ENCODE data around the gene OPCML.
A peak's percentile ranks its signal among the peaks of the same experiment; 100 is the strongest.
"Not testable (repeated sequence)": the region's sequence is repeated elsewhere in the genome, so short reads cannot be mapped to it uniquely, and the experiment has no call there.

Gene OPCML

DNA sequence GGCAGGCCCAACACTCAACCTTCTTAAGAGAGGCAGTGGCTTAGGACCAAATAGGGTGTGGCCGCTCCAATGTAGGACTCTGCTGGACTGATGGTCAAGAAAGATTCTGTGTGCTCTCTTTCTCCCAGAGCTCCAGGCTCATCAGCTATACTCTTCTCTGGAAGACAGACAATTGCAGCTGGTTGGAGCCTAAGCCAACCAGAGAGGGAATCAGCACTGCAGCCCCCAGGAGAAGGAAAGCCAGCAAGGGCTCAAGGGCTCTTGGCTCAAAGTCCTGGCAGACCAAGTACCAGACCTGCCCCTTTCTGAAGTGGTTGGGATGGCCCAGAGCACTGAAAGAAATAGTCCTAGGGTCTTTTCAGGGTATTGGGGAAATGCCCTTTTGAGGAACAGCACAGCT lies 1084.5 kb downstream of the OPCML start:
- no peak for DNase-seq

DNA sequence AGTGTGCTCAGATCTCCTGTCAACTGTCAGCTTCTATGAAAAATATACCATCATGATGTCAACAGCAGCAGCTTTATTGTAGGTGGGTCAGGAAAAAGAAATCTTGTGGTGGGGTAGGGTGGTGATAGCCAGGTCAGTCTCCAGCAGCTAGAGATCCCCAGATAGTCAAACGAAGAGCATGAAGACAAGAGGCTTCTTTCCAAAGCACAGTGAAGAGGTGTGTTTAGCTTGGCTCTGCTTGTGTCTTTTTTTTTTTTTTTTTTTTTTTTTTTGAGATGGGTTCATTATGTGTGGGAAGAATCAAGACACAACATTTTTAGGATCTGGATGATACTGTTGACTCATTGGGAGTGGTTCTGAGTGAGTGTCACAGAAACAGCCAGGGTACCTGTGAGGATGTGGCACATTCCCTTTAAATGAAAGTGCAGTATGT lies 1086.4 kb downstream of the OPCML start:
- DNase-seq: peak; percentile 88

DNA sequence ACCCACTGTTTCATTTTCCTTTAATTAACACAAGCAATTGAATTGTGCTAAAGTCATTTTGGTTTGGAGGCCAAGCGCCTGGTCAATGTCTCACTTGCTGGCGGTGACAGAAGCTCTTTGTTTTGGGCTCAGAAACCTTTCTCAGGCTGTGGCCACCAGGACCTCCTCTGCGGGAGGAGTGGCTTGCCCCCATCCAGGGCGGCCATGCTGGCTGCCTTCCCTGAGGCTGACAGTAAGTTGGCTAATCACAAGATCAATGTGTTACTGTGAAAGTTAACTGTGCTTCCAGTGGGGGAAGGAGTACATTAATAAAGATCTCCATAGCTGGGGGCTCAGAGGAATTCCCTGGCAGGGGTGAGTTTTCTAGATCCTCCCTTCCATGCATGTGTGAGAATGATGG lies 1087.4 kb downstream of the OPCML start:
- peak; percentile 49 for DNase-seq

DNA sequence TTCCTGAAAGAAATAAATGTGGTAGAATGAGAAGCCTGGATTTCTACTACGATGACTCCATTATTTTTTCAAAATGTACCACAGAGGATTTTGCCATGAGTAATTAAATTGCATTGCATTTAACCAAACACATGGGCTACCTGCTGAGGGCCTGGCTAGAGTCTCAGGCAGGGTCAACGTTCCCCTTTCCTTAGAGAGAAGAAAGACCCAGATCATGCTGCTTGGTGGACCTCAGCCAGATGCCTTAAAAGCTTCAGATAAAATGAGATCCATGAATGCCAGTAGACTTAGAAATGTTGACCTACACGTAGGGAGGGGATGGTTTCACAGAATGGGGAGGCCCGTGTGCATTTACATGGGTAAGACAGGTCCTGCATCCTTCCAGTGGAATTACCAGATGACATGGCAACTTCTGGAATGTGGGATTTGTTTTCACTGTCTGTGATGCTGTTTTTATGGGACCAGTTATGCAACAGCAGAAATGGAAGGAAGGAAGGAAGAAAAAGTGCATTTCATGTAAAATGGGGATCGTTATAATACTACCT lies 1092.5 kb downstream of the OPCML start:
- DNase-seq: peak; percentile 35

DNA sequence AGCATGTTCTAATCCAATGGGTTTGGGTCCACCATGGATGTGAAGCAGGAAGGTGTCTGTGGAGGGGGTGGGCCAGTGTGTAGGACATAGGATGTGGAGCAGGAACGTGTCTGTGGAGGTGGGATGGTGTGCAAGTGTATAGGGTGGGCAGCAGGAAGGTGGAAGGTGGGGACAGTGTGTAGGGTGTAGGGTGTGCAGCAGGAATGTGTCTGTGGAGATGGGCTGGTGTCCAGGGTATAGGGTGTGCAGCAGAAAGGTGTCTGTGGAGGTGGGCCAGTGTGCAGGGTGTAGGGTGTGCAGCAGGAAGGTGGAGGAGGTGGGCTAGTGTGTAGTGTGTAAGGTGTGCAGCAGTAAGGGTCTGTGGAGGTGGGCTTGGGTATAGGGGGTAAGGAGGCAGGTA lies 1093.9 kb downstream of the OPCML start:
- DNase-seq: no peak

DNA sequence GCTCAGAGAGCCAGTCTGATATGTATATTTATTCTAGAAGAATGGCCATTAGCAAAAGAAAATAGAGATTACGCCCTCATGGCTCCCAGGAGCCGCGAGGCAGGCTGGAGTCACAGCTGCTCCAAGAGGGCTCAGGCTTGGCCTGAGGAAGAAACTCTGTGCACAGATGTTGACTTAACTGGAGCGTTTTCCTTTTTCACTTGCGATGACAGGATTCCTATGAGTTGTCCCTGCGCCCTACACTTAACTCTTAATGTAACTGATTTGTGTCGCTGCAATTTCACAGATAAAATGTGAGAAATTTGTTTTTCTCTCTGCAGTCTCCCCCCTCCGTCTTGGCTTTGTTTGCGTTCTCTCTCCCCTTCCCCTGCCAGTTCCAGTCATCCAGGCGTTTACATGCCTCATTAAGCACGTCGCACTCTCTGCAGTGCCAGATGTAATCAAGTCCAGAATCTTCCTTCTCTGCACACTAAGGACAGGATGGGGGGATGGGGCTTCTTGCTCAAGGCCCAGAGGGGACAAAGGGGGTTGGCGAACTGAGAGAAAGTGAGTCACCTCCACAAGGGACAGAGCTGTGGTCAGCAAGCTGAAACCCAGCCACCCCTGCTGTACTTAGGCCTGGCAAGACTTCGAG lies 1101.8 kb downstream of the OPCML start:
- peak; percentile 28 for DNase-seq

DNA sequence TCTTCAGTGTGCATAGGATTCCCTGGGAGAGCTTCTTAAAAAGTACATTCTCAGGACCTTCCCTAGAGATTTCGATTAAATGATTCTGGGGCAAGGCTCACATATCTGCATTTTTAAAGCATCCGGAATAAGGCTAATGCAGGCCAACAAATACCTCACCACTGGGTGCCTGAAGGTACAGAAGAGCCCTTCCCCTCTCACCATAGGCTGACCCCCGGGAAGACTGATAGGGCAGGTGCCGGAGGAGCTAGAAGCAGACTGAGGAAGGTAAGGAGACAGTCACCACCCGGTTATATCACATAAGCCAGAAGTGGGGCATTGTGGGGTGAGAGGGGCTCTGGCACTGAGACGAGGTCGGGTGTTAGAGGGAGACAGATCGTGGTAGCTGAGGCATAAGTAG lies 1102.6 kb downstream of the OPCML start:
- no peak for DNase-seq

DNA sequence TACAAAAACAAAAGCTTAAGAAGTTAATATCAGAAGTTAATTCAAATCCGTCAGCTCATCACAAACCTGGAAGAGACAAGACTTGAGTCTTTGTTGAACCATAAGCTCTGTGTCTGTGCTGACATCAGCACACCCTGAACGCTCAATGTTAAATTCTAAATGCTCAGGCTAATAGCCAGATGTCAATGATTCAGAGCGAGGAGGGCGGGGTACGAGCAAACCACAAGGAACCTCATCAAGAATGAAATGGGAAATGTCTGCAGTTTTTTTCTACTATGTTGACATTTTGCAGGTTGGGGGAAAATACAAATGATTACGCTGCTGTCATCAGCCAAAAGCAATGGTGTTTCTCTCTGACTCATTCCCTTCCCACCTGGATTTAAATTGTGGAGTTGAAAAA lies 1104.7 kb downstream of the OPCML start:
- peak; percentile 92 for DNase-seq

DNA sequence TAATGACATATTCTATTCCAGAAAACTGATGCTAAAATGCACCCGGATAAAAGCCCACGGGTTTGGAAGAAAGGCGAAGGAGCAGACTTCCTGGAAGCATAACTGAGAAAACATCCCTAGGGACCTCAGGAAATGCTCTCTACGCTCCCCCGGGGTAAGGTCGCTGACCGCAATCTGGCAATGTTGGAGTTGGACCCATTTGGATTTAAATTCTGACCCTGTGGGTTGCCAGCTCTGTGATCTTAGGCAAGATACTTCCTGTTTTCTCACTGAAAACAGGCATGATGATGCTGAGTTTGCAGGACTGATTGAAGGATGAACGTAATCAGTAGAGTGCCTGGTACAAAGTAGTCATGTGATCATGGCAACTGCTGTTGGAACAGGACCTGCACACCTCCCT lies 1107.9 kb downstream of the OPCML start:
- DNase-seq: no peak

DNA sequence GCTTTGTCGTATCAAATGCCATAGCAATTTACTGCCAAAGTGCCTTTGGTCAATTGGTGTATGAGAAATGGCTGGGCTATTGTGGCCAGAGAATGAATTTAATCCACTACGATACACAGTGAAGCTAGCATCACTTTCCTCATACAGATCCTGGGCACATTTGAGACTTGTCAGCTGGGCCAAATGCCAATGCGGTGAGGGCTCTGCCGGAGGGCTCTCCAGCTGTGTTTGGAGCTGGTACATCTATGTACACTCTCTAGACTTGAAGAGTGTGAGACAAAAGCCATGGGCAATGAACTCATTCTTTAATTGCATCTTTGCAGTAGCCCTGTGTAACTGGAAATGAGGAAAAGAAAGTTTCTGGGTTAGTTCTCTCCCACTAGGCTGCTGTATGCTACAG lies 1109.0 kb downstream of the OPCML start:
- no peak for DNase-seq

DNA sequence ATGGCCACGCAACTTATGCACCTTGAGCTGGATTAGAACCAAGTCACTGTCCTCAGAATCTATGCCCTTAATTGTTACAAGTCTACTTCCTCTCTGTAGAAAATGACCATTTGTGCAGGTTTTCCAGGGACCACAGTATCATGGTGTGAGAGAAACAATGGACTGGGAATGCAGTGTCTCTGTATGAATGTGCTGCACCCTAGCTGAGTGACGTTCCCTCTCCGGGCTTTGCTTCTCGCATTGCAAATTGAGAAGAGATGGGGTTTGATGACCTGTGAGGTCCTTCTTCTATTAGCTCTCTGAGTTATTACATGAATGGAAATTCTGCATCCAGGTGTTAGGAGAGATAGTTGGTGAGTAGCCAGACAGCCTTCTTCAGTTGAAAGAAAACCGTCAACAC lies 1109.6 kb downstream of the OPCML start:
- no peak for DNase-seq

DNA sequence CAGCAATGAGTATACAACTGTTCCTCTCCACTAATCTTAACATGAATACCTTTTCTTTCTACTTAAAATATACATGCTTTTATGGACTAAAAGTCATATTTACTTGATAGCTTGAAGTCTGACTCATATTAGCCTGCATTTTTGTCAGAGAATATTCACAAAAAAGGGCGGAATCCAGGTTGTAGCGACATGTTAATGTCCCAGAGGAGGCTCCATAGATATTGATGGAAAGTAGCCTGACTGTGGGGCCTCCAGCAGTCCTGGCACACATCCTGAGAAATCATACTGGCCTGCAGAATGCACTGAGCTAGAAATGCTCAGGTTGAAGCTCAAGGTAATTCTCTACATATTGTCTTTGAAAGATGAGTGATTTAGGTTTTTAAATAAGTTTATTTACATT lies 1110.7 kb downstream of the OPCML start:
- no peak for DNase-seq

DNA sequence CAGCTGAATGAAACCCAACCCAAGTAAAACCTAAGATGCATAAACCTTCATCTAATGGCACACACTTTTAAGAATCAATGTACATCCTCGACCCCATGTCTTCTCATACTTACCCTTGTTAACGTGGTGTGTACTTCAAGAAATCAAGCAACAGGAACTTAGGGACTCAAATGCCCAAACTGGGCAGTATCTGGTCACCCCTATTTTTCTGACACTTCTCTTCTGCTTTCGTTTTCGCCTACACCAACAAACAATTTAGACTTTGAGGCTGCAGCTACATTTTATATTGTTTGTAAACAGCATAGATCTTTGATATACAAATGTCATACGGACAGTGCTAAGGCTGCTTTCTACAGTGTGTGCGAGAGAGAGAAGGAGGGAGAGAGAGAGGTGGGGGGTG lies 1117.8 kb downstream of the OPCML start:
- DNase-seq: no peak

DNA sequence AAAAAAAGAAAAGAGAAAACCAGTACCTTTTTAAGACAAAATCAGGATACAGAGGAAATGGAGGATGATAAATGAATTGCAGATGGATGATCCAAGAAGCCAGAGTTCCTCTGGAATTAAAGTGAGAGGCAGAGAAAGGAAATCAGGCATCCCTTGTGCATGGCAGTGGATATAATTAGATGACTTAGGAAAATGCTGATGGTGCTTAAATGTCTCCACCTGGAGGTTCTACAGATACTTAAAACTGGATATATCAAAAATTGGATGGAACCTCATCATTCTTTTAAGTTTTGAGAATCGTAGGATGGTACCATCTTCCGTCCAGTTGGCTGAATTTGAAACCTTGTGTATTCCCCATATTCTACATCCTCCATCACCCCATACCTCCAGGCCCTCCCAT lies 1121.9 kb downstream of the OPCML start:
- DNase-seq: peak; percentile 22

DNA sequence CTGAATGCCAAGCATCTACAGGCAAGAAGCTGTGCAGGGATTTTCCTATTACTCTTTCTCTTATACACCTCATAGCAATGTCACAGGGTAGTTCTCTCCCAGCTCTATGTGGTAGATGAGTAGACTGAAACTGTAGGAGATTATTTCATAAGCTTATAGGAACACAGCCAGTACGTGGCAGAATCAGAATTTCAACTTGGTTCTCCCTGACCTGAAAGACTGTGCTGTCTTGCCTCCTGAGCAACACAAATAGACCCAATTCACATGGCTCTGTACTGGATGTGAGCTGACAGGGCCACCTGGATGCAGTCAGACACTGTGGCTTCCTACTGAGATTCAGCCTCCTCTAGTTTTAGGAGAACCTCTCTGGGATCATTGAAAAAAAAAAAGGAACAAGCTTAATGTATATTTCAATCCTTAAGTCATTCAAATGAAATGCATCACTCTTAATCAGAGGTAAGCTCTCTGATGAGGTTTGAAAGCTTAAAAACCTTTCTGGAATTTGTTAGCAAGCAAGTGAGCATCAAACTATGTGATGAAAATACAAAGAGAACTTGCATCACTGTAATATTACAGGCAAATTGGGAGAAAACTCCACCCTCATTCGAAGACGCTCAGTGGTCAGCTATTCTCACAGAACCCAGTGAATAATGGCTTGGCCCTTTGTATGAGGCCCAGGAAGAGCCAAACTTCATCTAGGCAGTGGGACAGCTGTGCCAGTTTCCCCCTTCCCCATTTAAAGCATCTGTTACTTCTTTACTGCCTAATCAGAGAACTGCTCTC lies 1122.5 kb downstream of the OPCML start:
- DNase-seq: peak; percentile 82

DNA sequence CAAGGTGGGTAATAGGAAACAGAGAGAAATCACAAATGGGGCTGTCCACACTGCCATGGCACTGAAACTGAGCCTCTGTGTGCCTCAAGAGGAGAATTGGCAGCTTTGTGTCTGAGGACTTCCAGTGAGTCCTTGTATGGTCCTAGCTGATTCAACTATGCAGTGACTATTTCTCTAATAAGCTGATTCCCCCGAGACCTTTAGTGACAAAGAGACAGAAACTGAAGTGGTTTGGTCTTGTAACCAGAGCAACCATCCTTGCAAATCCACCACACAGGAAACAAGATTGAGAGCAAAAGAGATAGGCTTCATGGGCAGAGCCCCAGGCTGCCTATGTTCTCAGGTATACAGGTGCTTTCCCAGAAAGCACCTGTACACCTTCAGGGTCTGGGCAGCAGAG lies 1123.4 kb downstream of the OPCML start:
- no peak for DNase-seq

DNA sequence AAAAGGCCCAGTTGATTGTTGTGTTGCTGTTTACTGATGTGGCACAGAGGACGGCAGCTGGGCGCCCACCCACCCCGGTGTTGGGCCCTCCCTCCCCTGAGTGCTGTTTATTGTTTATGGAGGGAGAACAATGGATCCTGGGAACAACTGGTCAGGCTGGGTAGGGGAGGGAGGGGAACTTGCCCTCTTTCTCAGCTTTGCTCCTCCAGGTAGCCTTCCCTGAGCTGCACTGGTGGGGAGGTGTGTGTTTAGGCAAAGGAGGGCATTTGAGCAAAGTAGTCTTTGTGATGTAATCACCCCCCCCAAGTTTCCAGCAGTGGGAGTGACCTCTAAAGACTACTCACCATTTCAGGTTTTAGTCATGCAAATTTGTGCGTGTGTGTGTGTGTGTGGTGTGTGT lies 1126.6 kb downstream of the OPCML start:
- DNase-seq: peak; percentile 17

DNA sequence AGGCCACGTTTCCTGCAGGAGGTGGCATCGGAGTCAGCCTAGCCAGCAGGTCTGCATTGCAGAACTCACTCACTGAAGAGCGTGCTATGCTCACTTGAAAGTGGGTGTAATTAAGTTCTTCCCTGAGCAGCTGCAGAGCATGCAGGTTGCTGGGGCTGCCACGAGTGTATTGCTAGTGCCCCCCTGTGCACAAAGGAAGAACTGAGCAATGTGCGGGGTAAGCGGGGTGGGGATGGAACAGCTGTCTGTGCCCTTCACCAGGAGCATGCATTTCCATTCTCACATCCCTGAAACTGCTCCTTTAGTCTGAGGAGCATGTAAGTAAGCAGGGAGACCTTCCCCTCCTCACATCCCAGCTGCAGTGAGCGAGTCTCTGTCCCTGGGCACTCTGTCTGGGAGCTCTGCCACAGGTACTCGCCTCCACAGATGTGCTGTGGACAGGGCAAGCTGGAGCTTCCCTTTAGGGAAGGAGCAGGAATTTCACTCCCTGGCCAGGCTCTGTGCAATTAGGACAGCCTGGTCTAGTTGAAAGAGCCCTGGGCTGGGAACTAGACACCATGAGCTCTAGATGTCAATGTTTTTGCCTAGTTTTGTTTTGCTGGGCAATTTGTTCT lies 1130.1 kb downstream of the OPCML start:
- DNase-seq: peak; percentile 64

DNA sequence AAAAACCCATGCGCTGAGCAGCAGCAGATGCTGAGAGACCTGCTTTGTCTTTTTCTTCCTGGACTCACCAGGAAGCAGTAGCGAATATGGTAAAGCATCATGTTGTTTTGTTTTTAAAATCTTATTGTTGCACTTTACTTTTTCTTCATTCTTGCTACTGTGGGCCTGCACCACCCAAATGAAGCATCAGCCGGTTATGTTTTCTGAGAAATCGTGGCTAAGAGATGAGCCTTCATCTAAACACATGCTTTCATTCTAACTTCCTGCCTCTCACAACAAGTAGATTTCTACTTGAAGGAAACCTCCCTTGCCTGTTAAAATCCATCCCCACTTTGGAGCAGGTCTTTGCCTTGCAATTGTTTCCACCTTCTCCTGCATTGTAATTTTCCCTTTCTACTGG lies 1136.0 kb downstream of the OPCML start:
- DNase-seq: no peak

DNA sequence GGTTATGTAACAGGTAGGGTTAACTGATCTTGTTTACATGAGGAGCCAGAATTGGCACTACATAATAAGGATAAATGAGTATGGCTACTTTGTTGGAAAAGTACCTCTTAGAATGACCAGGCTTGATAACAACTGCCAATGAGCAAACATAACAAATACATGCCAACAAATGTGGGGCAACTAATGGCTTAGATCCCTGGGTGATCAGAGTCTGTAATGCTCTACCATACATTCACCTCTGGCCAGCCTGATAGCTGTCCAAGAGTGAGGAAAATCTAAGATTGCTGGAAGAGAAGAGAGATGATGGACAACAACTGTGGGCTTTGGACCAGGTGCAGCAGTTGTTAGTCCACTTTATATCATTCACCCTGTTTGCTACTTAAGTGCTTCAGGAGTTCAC lies 1136.9 kb downstream of the OPCML start:
- no peak for DNase-seq

DNA sequence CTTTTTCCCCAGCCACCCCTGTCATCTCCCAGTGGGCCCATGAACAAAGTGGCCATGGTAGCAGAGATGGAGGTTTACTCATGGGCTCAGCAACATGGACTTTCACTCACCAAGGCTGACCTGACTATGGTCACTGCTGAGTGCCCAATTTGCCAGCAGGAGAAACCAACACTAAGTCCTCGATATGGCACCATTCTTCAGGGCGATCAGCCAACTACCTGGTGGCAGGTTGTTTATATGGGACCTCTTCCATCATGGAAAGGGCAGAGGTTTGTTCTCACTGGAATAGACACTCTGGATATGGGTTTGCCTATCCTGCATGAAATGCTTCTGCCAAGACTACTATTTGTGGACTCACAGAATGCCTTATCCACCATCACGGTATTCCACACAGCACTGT lies 1152.8 kb downstream of the OPCML start:
- no peak for DNase-seq

DNA sequence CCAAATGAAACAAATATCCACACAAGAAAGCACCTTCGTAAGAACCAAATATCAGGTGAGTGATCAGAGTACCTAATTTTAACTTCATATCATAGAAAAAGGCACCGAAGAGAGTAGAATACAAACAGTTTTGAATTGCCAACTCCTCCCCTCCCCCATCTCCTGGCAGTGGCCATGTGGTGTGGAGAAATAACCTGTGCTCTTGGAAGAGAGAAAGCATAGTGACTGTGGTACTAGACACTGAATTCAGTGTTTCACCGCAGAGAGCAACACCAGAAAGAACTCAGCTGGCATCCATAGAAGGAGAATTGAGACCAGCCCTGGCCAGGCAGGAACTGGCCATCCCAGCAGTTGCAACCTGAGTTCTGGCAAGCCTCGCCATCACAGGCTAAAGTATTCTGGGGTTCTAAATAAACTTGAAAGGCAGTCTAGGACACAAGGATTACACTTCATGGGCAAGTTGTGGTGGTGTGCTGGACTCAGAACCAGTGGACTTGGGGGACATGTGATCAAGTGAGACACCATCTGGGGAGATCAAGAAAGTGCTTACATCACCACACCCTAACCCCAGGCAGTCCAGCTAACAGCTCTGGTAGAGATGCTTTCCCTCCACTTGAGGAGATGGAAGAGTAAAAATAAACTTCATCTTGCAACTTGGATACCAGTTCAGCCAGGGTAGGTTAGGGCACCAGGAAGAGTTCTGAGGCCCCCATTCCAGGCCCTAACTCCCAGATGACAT lies 1158.7 kb downstream of the OPCML start:
- no peak for DNase-seq

DNA sequence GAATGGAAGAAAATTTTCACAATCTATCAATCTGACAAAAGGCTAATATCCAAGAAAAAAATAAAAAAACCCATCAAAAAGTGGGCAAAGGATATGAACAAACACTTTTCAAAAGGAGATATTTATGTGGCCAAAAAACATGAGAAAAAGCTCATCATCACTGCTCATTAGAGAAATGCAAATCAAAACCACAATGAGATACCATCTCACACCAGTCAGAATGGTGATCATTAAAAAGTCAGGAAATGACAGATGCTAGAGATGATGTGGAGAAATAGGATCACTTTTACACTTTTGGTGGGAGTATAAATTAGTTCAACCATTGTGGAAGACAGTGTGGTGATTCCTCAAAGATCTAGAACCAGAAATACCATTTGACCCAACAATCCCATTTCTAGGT lies 1162.2 kb downstream of the OPCML start:
- DNase-seq: not testable (repeated sequence)

Measured in fibroblast of upper back skin (primary cell).